Keratinocyte (primary cell): ENCODE results near the gene CYP2D6.

ENCODE experiments used
- CTCF ChIP-seq, 3 experiments: IDR thresholded peaks in 1 of 3; conservative IDR thresholded peaks in 1 of 3; optimal IDR thresholded peaks in 1 of 3; 2 replicates in 2 of 3; 3 replicates in 1 of 3; pipeline versions ENCODE3 to v1.5.1; 2011; ENCODE audit warnings: low read length in 3 of 3, mild to moderate bottlenecking in 3 of 3, moderate library complexity in 2 of 3, control low read depth in 1 of 3, inconsistent platforms in 1 of 3; ENCODE audit not compliant: insufficient read depth in 2 of 3; ENCODE audit errors: extremely low read depth in 1 of 3
- EZH2 ChIP-seq: IDR thresholded peaks from one replicate; pipeline ENCODE4 v1.6.1; 2012; ENCODE audit warnings: inconsistent platforms, mild to moderate bottlenecking, low read length, moderate library complexity

- TF ChIP-seq CTCF (optimal IDR thresholded peaks at IDR 0.05 in 1 of 3, IDR thresholded peaks at IDR 0.05 in 1 of 3, conservative IDR thresholded peaks at IDR 0.05 in 1 of 3; ENCODE audit: extremely low read depth in 1 of 3, insufficient read depth in 2 of 3, low read length in 3 of 3) (no peak), EZH2 (no peak)
These were observed 22.2 kb upstream of the CYP2D6 start for GRCh38 chr22:42152661-42153270.
